ENCODE results near the gene LGR6. TPM values are rescaled to one million over a fixed set of nuclear protein-coding genes. Genes with fewer than 3 reads are reported as not detected.
"Not testable (repeated sequence)": the region's sequence is repeated elsewhere in the genome, so short reads cannot be mapped to it uniquely, and the experiment has no call there.

The LGR6 gene
- total RNA-seq, 2 donors from 2014 or later, result 5.8 to 5.9 TPM

DNA sequence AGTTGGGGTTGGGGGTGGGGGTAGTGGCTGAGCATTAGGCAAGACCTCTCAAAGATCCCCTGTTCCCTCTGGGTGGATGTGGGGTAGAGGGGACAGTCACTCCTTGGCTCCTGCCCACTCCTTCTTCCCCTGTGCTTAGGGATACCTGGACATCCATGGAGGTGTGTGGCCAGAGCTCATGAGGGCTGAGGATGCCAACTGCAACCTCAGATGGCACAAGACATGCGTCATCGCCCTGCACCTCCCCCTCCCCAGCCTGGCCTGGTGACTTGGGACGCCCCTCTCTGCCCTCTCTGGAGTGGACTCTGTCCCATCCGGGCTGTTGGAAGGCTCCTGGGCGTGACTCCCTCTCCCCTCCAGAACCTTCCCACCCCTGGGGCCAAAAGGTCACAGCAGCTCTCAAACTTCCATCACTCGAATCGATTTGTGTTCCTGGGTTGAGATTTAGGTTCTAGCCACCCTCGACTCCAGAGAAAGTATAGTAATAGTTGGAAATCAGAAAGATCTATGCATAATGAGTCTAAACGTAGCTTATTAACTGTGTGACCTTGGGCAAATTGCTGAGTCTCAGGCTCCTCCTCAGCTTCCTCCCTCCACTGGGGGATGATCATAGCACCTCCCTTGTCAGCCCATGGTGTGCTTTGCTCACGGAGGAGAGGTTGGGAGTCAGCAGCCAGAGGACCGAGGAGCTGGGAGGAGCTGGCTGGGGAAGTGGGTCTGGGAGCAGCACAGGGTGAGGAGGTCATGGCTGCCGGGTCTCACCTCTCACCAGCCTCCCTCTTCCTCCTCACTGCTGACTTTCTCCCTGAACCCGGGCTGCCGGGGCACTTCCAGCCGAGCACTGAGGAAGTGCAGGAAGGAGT is 30.9 kb upstream of the LGR6 start:
- peaks cover 51 to 63% of the 10 kb centered on the region in 2 donors for H3K4me1 Mint-ChIP-seq (ENCODE audit: low read depth in 2 of 2)
- H3K27me3 Mint-ChIP-seq, result no peaks in the 10 kb centered on the region
- peak in 1 of 2 donors; percentile 11 for ATAC-seq
- H3K9me3 Mint-ChIP-seq, result no peaks in the 10 kb centered on the region
- H3K4me3 Mint-ChIP-seq, result peak overlapping the region; percentile 99
- H3K27ac Mint-ChIP-seq, result peak overlapping the region; percentile 95 to 98
- DNase-seq (ENCODE audit: low spot score), result no peak
- peaks cover 7% of the 10 kb centered on the region for H3K36me3 Mint-ChIP-seq

DNA sequence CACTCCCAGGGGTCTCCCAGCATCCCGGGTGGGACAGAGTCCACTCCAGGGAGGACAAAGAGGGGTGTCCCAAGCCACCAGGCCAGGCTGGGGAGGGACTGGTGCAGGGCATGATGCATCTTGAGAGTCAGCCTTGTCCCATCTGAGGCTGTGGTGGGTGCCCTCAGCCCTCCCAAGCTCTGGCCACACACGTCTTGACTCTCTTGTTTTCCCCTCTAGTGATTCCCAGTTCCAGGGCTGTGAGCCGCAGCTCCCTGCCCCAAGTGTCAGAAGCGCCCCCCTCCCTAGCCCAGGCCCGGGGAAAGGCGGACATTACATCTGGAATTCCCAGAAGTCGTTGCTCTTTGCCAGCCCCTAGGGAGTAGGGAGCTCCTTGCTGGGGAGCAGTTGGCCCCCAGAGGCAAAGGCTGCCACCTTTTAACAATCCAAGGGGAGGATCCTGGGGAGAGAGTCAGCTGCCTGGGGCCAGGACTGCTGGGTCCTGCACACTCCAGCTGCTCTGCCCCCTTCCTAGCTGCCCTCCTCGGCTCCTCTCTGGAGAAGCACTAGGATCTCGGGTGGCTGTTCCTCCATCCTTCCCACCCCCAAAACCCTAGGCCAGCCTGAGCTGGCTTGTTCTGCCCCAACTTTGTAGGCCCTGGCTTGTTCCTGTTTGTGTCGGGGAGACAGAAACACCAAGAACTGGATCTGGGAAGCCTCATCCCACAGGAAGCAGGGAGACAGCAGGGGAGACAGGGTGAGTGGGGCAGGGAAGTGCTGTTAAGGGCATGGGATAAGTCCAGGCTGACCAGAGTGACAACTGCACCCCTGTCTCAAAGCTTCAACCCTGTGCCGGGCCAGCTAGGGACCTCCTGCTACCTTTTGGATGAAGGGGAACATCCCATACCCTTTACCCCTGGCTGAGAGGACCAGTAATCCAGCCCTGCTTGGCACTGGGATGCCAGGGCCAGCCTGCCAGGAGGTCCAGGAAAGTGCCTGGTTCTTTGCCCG is 30.0 kb upstream of the LGR6 start:
- Mint-ChIP-seq H3K27ac (peak overlapping the region; percentile 95 to 98), H3K36me3 (peaks cover 7% of the 10 kb centered on the region), H3K27me3 (no peaks in the 10 kb centered on the region), H3K4me1 (ENCODE audit: low read depth in 2 of 2) (peaks cover 47 to 59% of the 10 kb centered on the region in 2 donors), H3K9me3 (no peaks in the 10 kb centered on the region), H3K4me3 (peak overlapping the region; percentile 99)
- DNase-seq (ENCODE audit: low spot score) (no peak), ATAC-seq (no peak)

DNA sequence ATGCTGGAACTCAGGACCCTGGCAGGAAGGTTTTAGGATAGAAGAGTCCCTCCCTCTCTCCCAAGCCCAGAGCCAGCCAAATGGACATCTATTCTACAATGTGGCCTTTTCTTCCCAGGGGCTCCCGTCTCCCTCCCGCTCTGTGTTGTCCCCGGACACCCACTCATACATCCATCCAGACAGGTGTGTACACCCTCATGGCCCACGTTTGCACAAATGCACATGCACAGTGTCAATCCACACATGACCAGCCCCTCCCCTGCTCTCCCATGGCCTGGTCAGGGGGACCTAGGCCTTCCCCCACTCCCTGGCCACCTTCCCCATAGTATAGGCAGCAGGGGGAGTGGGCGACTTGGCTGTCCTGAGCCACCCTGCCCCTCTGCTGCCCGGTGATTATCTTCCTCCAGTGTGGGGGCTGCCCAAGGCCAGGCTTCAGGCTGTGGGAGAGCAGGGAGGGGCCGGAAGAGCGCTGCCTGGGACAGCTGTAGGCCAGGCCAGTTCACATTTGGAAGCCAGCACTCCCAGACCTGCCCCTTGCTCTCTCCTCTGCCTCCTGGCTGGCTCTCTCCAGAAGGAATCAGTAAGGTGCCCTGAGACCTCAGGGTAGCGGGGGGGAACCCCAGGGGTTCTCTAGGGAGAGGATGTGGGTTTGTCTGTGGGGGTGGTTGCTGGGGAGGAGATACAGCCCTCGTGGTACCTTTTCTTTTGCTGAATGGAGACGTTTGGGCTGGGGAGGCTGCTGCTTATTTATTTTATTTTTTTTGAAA is 29.1 kb upstream of the LGR6 start:
- Mint-ChIP-seq H3K36me3 (peaks cover 3% of the 10 kb centered on the region), H3K4me1 (ENCODE audit: low read depth in 2 of 2) (peaks cover 40 to 50% of the 10 kb centered on the region in 2 donors), H3K27ac (peak overlapping the region; percentile 90 to 95), H3K27me3 (no peaks in the 10 kb centered on the region), H3K4me3 (peak overlapping the region; percentile 84), H3K9me3 (no peaks in the 10 kb centered on the region)
- DNase-seq (ENCODE audit: low spot score) (peak; percentile 90), ATAC-seq (peak; percentile 53 to 70)

DNA sequence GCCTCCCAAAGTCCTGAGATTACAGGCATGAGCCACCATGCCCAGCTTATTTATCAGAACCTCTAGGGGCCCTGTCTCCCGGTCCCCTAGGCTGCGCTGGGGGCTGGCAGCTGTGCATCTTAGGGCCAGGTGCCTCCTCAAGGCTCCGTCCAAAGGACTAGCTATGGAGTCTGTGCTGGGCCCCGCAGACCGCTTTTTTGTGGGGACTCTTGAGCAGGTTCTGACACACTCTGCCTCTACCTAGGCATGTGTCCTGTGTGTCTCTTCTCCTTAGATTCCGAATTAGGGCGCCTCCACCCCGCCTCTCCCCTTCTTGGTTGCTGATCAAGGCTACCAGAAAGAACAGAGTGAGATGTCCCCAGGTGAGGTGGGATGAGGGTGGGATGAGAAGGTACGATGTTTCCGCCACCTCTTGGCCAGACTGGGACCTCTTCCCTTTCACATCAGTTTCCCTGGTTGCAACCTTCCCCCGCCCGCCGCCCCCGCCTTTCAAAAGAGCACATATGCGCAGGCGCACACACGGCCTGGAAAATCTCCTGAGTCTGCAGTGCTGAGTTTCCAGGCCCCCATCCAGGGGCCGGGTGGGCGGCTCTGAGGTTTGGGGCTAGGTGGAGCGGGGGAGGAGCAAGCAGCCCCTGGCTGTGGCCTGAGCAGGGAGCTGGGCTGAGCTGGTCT is 28.2 kb upstream of the LGR6 start:
- DNase-seq (ENCODE audit: low spot score) (no peak), ATAC-seq (no peak)
- Mint-ChIP-seq H3K9me3 (no peaks in the 10 kb centered on the region), H3K27ac (peak overlapping the region; percentile 90 to 95), H3K4me3 (peak overlapping the region; percentile 84), H3K27me3 (no peaks in the 10 kb centered on the region), H3K36me3 (no peaks in the 10 kb centered on the region), H3K4me1 (ENCODE audit: low read depth in 2 of 2) (peaks cover 32 to 41% of the 10 kb centered on the region in 2 donors)

DNA sequence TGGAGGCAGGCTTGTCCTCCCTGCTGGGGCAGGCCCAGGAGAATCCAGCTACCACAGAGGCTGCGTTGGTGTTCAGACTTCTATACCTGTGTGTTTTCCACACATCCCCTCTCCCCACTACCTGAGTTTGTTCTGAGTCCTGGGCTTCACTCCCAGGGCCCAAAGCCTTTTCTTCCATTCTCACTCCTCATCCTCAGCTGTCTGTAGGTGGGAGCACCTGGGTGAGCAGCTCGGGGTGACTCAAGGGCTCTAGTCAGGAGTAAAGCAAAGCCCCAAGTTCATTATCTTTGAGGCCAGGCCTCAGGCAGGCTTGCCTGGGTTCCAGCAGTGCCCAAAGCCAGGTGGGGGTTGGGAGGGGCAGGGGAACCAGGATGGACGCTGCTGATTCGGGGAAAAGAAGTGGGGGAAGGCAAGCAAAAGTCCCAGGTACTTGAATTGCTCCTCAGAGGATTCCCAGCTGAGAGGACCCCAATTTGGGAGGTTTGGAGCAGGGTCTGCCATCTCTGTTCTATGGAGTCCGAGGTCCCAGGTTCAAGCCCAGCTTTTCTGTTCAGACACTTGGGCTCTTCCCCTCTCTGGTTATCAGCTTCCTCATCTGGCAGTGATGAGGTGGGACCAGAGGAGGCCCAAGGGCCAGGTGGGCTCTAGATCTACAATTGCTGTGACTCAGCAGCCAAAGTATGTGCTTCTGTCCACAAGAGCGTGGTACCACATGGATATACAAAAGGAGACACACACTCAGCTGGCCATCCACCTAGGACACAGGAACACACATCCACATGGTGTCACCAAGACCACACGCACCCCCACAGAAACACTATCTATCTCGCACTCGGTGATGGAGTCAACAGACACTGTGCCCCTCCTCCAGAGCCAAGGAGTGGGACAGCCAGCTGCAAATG is 27.4 kb upstream of the LGR6 start:
- Mint-ChIP-seq H3K4me1 (ENCODE audit: low read depth in 2 of 2) (peaks cover 26 to 33% of the 10 kb centered on the region in 2 donors), H3K36me3 (no peaks in the 10 kb centered on the region)

DNA sequence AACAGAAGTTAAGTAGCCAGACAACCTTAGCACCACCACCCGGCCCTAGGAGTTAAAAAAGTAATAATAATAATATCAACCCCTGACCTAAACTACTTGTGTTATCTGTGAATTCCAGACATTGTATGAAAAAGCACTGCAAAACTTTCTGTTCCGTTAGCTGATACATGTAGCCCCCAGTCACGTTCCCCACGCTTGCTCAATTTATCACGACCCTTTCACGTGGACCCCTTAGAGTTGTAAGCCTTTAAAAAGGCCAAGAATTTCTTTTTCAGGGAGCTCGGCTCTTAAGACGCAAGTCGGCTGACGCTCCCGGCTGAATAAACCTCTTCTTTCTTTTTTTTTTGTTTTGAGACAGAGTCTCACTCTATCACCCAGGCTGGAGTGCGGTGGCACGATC is 26.5 kb upstream of the LGR6 start:
- H3K27ac Mint-ChIP-seq, result peak overlapping the region in 1 of 2 donors; percentile 28
- DNase-seq (ENCODE audit: low spot score); H3K36me3 Mint-ChIP-seq; H3K27me3 Mint-ChIP-seq; H3K9me3 Mint-ChIP-seq; ATAC-seq; H3K4me3 Mint-ChIP-seq: not testable (repeated sequence)
- peaks cover 21 to 31% of the 10 kb centered on the region in 2 donors for H3K4me1 Mint-ChIP-seq (ENCODE audit: low read depth in 2 of 2)

More for the DNA sequence above, 27.4 kb upstream of the LGR6 start:
- DNase-seq (ENCODE audit: low spot score), result no peak
- H3K4me3 Mint-ChIP-seq, result no peak overlapping the region
- no peaks in the 10 kb centered on the region for H3K9me3 Mint-ChIP-seq
- no peak for ATAC-seq
- no peaks in the 10 kb centered on the region for H3K27me3 Mint-ChIP-seq
- H3K27ac Mint-ChIP-seq, result no peak overlapping the region

DNA sequence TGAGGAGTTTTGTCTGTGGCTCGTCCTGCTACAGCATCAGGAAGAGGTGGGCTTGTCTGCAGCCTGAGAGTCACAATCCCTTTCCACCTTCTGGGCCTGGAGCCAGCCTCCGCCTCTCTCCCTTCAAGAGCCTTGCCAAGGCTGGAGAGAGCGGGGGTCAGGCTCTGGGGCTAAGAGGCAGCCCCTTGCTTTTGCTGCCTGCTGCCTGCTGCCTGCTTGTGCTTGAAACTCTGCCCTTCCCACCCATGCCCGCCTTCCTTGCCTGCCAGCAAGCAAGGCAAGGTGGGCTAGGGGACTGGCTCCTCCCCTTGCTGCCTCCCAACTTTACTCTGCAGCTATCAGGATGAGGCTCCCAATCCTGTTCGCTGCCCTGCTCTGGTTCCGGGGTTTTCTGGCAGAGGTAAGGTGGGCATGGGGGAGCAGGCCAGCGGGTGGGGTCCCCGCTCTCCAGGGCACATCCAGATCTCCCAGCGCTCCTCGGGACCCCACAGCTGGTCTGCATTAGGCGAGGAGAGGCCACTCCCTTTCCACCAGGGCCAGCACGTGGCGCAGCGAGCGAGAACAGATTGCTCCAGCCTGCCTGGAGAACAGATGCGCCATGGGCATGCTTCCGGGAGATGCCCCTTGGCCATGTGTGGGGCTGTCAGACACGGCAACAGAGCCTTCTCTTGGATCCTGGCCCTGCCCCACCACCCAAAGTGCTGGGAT is 25.7 kb upstream of the LGR6 start:
- H3K27ac Mint-ChIP-seq, result peak overlapping the region in 1 of 2 donors; percentile 61
- no peak overlapping the region for H3K4me3 Mint-ChIP-seq
- H3K27me3 Mint-ChIP-seq, result no peaks in the 10 kb centered on the region
- H3K36me3 Mint-ChIP-seq, result no peaks in the 10 kb centered on the region
- no peaks in the 10 kb centered on the region for H3K9me3 Mint-ChIP-seq
- DNase-seq (ENCODE audit: low spot score), result no peak
- ATAC-seq, result no peak
- H3K4me1 Mint-ChIP-seq (ENCODE audit: low read depth in 2 of 2), result peaks cover 13 to 23% of the 10 kb centered on the region in 2 donors

DNA sequence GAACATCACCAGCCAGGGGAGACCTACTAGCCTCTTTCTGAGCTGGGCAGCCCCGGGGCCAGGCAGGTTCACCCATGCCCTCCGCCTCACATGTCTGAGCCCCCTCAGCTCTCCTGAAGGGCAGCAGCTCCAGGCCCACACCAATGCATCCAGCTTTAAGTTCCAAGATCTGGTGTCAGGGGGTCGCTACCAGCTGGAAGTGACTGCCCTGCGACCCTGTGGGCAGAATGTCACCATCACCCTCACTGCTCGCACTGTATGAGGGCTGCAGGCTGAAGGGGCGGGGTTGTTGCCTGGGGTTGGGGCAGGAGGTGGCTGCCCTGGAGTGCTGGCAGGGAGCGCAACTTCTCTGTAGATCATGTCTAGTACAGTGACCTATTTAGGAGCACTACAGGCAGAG is 24.7 kb upstream of the LGR6 start:
- Mint-ChIP-seq H3K9me3 (no peaks in the 10 kb centered on the region), H3K36me3 (no peaks in the 10 kb centered on the region), H3K27me3 (no peaks in the 10 kb centered on the region), H3K4me3 (no peak overlapping the region), H3K27ac (peak overlapping the region in 1 of 2 donors; percentile 61), H3K4me1 (ENCODE audit: low read depth in 2 of 2) (peaks cover 9 to 15% of the 10 kb centered on the region in 2 donors)
- DNase-seq (ENCODE audit: low spot score) (no peak), ATAC-seq (no peak)

DNA sequence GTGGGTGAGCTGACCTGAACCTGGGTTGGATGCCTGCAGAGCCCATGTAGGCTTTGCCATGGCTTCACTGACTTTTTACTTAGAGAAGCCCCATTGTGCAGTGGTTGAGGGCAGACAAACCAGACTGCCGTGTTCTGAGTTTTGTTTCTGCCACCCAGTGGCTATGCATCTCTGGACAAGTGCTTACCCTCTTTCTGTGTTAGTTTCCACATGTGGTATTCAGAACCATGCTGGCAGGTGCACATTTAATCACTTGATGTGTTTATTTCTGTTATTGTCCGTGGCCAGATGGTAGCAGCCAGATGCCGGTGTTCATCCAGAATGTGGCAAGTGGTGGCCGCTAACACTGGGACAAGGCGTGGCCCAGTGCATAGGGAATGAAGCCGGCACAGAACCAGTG is 22.9 kb upstream of the LGR6 start:
- Mint-ChIP-seq H3K36me3 (no peaks in the 10 kb centered on the region), H3K4me3 (no peak overlapping the region), H3K9me3 (no peaks in the 10 kb centered on the region), H3K27ac (no peak overlapping the region), H3K4me1 (ENCODE audit: low read depth in 2 of 2) (peaks cover 0 to 5% of the 10 kb centered on the region in 2 donors), H3K27me3 (no peaks in the 10 kb centered on the region)
- ATAC-seq, result no peak
- DNase-seq (ENCODE audit: low spot score), result no peak

DNA sequence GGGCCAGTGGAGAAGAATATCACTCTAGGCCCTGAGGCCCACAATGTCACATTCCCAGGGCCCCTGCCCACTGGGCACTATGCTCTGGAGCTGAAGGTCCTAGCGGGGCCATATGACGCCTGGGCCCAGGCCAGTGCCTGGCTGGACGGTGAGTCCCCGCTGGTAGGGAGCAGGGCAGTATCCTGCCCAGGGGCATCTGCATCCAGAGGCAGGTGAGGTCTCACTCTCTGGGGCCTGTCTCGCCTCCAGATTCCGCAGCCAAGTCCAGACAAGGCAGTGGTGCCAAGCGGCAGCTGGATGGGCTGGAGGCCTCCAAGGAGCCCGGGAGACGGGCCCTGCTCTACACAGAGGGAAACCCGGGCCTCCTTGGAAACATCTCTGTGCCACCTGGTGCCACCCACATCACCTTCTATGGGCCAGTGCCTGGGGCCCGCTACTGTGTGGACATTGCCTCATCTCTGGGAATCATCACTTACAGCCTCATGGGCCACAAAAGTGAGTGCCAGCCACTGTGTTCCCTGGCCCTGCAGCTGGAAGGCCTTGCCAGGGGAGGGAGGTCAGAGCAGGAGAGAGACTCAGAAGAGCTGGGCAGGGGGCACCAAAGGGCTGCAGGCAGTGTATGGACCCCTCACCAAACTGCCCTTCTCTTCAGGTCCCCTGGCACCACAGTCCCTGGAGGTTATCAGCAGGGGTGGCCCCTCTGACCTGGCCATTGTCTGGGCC is 22.1 kb upstream of the LGR6 start:
- no peak for DNase-seq (ENCODE audit: low spot score)
- Mint-ChIP-seq H3K27me3 (no peaks in the 10 kb centered on the region), H3K27ac (no peak overlapping the region)

DNA sequence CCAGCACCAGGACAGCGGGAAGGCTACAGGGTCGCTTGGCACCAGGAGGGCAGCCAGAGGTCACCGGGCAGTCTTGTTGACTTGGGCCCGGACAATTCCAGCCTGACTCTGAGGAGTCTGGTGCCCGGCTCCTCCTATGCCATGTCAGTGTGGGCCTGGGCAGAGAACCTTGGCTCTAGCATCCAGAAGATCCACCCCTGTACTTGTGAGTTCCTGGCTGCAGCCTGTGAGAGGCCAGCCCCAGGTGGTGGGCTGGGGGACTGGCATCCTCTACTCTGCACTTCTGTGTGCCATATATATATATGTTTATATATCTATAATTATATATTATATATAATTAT is 21.6 kb upstream of the LGR6 start:
- Mint-ChIP-seq H3K9me3 (no peaks in the 10 kb centered on the region), H3K27me3 (no peaks in the 10 kb centered on the region), H3K36me3 (no peaks in the 10 kb centered on the region), H3K4me1 (ENCODE audit: low read depth in 2 of 2) (no peaks in the 10 kb centered on the region), H3K27ac (no peak overlapping the region), H3K4me3 (no peak overlapping the region)
- ATAC-seq (peak; percentile 22 to 34), DNase-seq (ENCODE audit: low spot score) (no peak)

More for the DNA sequence above, 22.1 kb upstream of the LGR6 start:
- no peak overlapping the region for H3K4me3 Mint-ChIP-seq
- ATAC-seq, result peak; percentile 17 to 32
- H3K36me3 Mint-ChIP-seq, result no peaks in the 10 kb centered on the region
- peaks cover 0 to 4% of the 10 kb centered on the region in 2 donors for H3K4me1 Mint-ChIP-seq (ENCODE audit: low read depth in 2 of 2)
- H3K9me3 Mint-ChIP-seq, result no peaks in the 10 kb centered on the region

All from natural killer cell treated with Interleukin-12 subunit alpha and Interleukin-12 subunit beta and Interleukin-15 and Interleukin-18, amount 100 ng/mL, for 72 hours (primary cell).